K562 (cell line): ENCODE data around the gene SORBS2. TPM values are rescaled to one million over a fixed set of nuclear protein-coding genes. Genes with fewer than 3 reads are reported as not detected.

Source experiments
- ATAC-seq: fragments of 200-7000 bp; cut with Tn5 transposase; 3 replicates; pipeline ENCODE4 v1.9.1; 2020; ENCODE audit warnings: moderate library complexity
- BruUV-seq: library from RNA; stranded (reverse); fragments of 400-500 nt; replicated peaks from 2 replicates; lab custom pipeline; 2021; lab: Mats Ljungman, UMichigan
- CTCF ChIA-PET: fragments of 300-600 bp; formaldehyde crosslinking; extraction: SDS; loops from one replicate; lab custom pipeline; 2021; ENCODE audit warnings: low intra/inter-chr PET ratio; lab: Yijun Ruan, JAX
- POLR2A ChIA-PET: fragments of 300-600, 350-650 bp; sonication (Branson Sonifier 250); formaldehyde crosslinking; extraction: SDS; loops from one replicate; lab custom pipeline; 2021; ENCODE audit warnings: antibody characterized with exemption, inconsistent platforms; lab: Yijun Ruan, JAX
- DNase-seq, 4 experiments: peaks; one replicate each; pipeline versions ENCODE4 v3.0.0 to v3.0.0-alpha.2; 2011 to 2018; ENCODE audit warnings: low spot score in 3 of 4, mixed read lengths in 3 of 4; ENCODE audit errors: extremely low read depth in 1 of 4
- FAIRE-seq: peaks from 2 replicates; lab custom pipeline; 2011; peaks lifted over from hg19 to GRCh38; lab: Jason Lieb, UNC
- H2AFZ ChIP-seq: 2 replicates; pipeline ENCODE4 v1.6.0; 2011; ENCODE audit warnings: low read depth, low read length, control low read depth, inconsistent platforms
- H3K27ac ChIP-seq: fragments of 200-600 bp; 3 replicates; pipeline ENCODE4 v1.8.0; 2011; ENCODE audit warnings: low read depth, mild to moderate bottlenecking, control low read depth, inconsistent platforms, low read length, moderate library complexity, mixed read lengths; ENCODE audit errors: extremely low read depth
- H3K27me3 ChIP-seq, 2 experiments: fragments of 300-600 bp in 1 of 2; 2 replicates in 1 of 2; 3 replicates in 1 of 2; pipeline versions ENCODE4 v1.6.0 to v1.8.0; 2011; ENCODE audit warnings: inconsistent platforms in 2 of 2, low read length in 2 of 2, mild to moderate bottlenecking in 1 of 2, mixed read lengths in 1 of 2, moderate library complexity in 1 of 2; ENCODE audit not compliant: control insufficient read depth in 2 of 2, insufficient read depth in 2 of 2
- H3K36me3 ChIP-seq: fragments of 300-600 bp; 3 replicates; pipeline ENCODE4 v1.8.0; 2011; ENCODE audit warnings: mild to moderate bottlenecking, low read length, inconsistent platforms; ENCODE audit not compliant: control insufficient read depth, insufficient read depth
- H3K4me1 ChIP-seq, 2 experiments: fragments of 200-600 bp in 1 of 2; replicated peaks in 1 of 2; 2 replicates in 1 of 2; 3 replicates in 1 of 2; pipeline versions ENCODE4 v1.5.1 to v1.8.0; 2011; ENCODE audit warnings: inconsistent platforms in 2 of 2, low read length in 2 of 2, mild to moderate bottlenecking in 1 of 2, mixed read lengths in 1 of 2, moderate library complexity in 1 of 2; ENCODE audit not compliant: control insufficient read depth in 2 of 2, insufficient read depth in 2 of 2
- H3K4me2 ChIP-seq: 2 replicates; pipeline ENCODE4 v1.6.1; 2011; ENCODE audit warnings: low read length, control low read depth, inconsistent platforms, mixed read lengths; ENCODE audit not compliant: insufficient read depth
- H3K4me3 ChIP-seq: fragments of 200-600 bp; sonication (generic), shearing (Covaris generic); 2 replicates; pipeline ENCODE4 v1.5.1; 2016; ENCODE audit warnings: control low read depth, inconsistent platforms
- H3K79me2 ChIP-seq: fragments of 200-600 bp; 3 replicates; pipeline ENCODE4 v1.8.0; 2011; ENCODE audit warnings: low read length, inconsistent platforms; ENCODE audit not compliant: control insufficient read depth, insufficient read depth
- H3K9ac ChIP-seq, 2 experiments: 2 replicates each; pipeline versions ENCODE4 v1.6.0 to v1.6.1; 2011; ENCODE audit warnings: low read depth in 2 of 2, low read length in 2 of 2, control low read depth in 1 of 2, inconsistent platforms in 1 of 2, mild to moderate bottlenecking in 1 of 2, mixed read lengths in 1 of 2; ENCODE audit not compliant: insufficient read depth in 1 of 2
- H3K9me1 ChIP-seq: one replicate; pipeline ENCODE4 v1.6.0; 2011; ENCODE audit warnings: inconsistent platforms, mild to moderate bottlenecking, low read length, moderate library complexity; ENCODE audit not compliant: control insufficient read depth, insufficient read depth
- H3K9me3 ChIP-seq: replicated peaks from 2 replicates; pipeline ENCODE4 v1.5.1; 2011; ENCODE audit warnings: low read depth, low read length, inconsistent platforms; ENCODE audit not compliant: control insufficient read depth, insufficient read depth
- H4K20me1 ChIP-seq: replicated peaks from 2 replicates; pipeline ENCODE4 v1.6.1; 2011; ENCODE audit warnings: low read length, inconsistent platforms, mixed read lengths; ENCODE audit not compliant: control insufficient read depth, insufficient read depth
- BACH1 ChIP-seq: fragments of 200-800 bp; sonication (Bioruptor generic); IDR thresholded peaks from 2 replicates; pipeline ENCODE4 v1.6.1; 2016; ENCODE audit warnings: missing genetic modification characterization, missing compliant biosample characterization
- BRCA1 ChIP-seq, 2 experiments: fragments of 450-650 bp in 1 of 2; sonication (generic) in 1 of 2; formaldehyde crosslinking in 1 of 2; IDR thresholded peaks; 2 replicates each; pipeline versions ENCODE4 v1.5.0 to v1.6.1; 2017 to 2020; ENCODE audit warnings: mild to moderate bottlenecking in 1 of 2, missing genetic modification reagents in 1 of 2
- HDAC1 ChIP-seq, 2 experiments: fragments of 450-650 bp; IDR thresholded peaks; 2 replicates each; pipeline ENCODE4 v1.6.1; 2016 to 2017; ENCODE audit warnings: inconsistent platforms in 1 of 2, mild to moderate bottlenecking in 1 of 2, moderate library complexity in 1 of 2
- NCOA6 ChIP-seq: fragments of 450-650 bp; IDR thresholded peaks from 2 replicates; pipeline ENCODE4 v1.6.1; 2017; ENCODE audit warnings: mild to moderate bottlenecking
- OTX1 ChIP-seq: fragments of 450-650 bp; formaldehyde crosslinking; IDR thresholded peaks from 2 replicates; pipeline ENCODE4 v1.4.0; 2022; ENCODE audit warnings: mild to moderate bottlenecking
- TCF15 ChIP-seq: fragments of 250-450 bp; sonication (Bioruptor Pico); IDR thresholded peaks from 2 replicates; pipeline ENCODE4 v1.8.0; 2022; ENCODE audit warnings: moderate library complexity, mild to moderate bottlenecking, inconsistent platforms
- ZNF583 ChIP-seq: fragments of 250-450 bp; sonication (Bioruptor Pico); IDR thresholded peaks from 2 replicates; pipeline ENCODE4 v1.4.0; 2020
- ZNF699 ChIP-seq: fragments of 250-450 bp; sonication (Bioruptor Pico); IDR thresholded peaks from 2 replicates; pipeline ENCODE4 v1.8.0; 2021; ENCODE audit warnings: mild to moderate bottlenecking, moderate library complexity; ENCODE audit not compliant: insufficient replicate concordance
- ZSCAN29 ChIP-seq: fragments of 450-650 bp; IDR thresholded peaks from 2 replicates; pipeline ENCODE4 v1.6.1; 2017
- WGBS: fragments of 100-300 bp; shearing (Covaris generic); methylation state at CpG from one replicate; pipeline ENCODE4 v1.1.6; 2016; ENCODE audit warnings: low coverage, mixed read lengths; ENCODE audit not compliant: insufficient coverage; ENCODE audit errors: missing lambda C conversion rate; 5-methylcytosine and 5-hydroxymethylcytosine counted together
- in situ Hi-C: fragments of 300-500 bp; cut with MboI; formaldehyde crosslinking; loops from 4 replicates; pipeline ENCODE4 v1.15.0; 2018; ENCODE audit warnings: inconsistent platforms, mixed read lengths
- intact Hi-C: fragments of 100-400 bp; cut with micrococcal nuclease; formaldehyde crosslinking; loops from 2 replicates; pipeline ENCODE4 v1.14.2; 2022
- polyA plus RNA-seq, 8 experiments: library from polyadenylated mRNA; depleted of rRNA in 4 of 8; stranded (reverse) in 5 of 8; unstranded in 3 of 8; fragments of >200 nt; fragmentation: Nextera tagmentation in 2 of 8; fragmentation: Illumina TruSeq in 1 of 8; extraction: Ambion mirVana in 2 of 8; extraction: Trizol in 1 of 8; gene quantifications; 2 replicates each; pipeline versions ENCODE4 v1.2.1 to v1.2.3, GENCODE V29; 2011 to 2014; ENCODE audit warnings: inconsistent platforms in 1 of 8, missing spikeins in 1 of 8
- total RNA-seq, 7 experiments: library from RNA; depleted of rRNA in 6 of 7; stranded (reverse); fragments of >200 nt in 6 of 7; fragmentation: Illumina TruSeq in 2 of 7; extraction: Trizol in 2 of 7; gene quantifications; 2 replicates each; pipeline versions ENCODE4 v1.2.1 to v1.2.3, GENCODE V29; 2011 to 2021; ENCODE audit warnings: low replicate concordance in 1 of 7

The SORBS2 gene
- total and polyA plus RNA-seq, 9 of the 15 experiments (the other 6 are each of a cell fraction or from before 2014, with no cell fraction given) = 0.29 TPM; not detected in 8

GRCh38 chr4:185775792-185776555 is 36.0 kb downstream of the SORBS2 start:
- Histone ChIP-seq H3K9me3 (no peaks in the 10 kb centered on the region), H4K20me1 (no peaks in the 10 kb centered on the region; the same call in 1 of the 2 replicates), H3K9me1 (no peaks in the 10 kb centered on the region), H3K4me3 (no peak overlapping the region), H3K9ac (no peak overlapping the region), H3K4me1 (no peaks in the 10 kb centered on the region), H3K4me2 (no peak overlapping the region), H3K79me2 (no peaks in the 10 kb centered on the region), H2AFZ (no peak overlapping the region), H3K27ac (no peak overlapping the region), H3K36me3 (no peaks in the 10 kb centered on the region), H3K27me3 (peaks cover 14 to 16% of the 10 kb centered on the region in 2 experiments; a peak in 4 of 5 replicates)
- in situ Hi-C loops = no loop called here
- POLR2A ChIA-PET = interaction anchor here (0.6 kb wide), 1 partner anchor 10 kb away, joined by 4 read pairs; no protein-coding TSS in a partner anchor
- intact Hi-C loops = no loop called here
- ATAC-seq (no peak), DNase-seq (no peak), FAIRE-seq (no peak)
- CTCF ChIA-PET = no interaction called here
- TF ChIP-seq OTX1 = no peak
- TF ChIP-seq ZNF699 (CRISPR knock-in tag) = no peak
- TF ChIP-seq ZSCAN29 = no peak
- TF ChIP-seq HDAC1 (IDR thresholded peaks at IDR 0.05) = no peak
- TF ChIP-seq TCF15 (CRISPR knock-in tag) = no peak
- no peak for TF ChIP-seq ZNF583
- TF ChIP-seq BACH1 = no peak
- no peak for TF ChIP-seq NCOA6
- no peak for TF ChIP-seq BRCA1 (IDR thresholded peaks at IDR 0.05)
- no peak for TF ChIP-seq BRCA1 (CRISPR knock-in tag; IDR thresholded peaks at IDR 0.05)
- no TSS peak for BruUV-seq
- 1% methylated on average over 4 of the region's 4 CpGs for WGBS
